Subcutaneous abdominal adipose tissue (tissue), 5 donors: Measurements from ENCODE around the gene TMEM132A.

Source experiments
- H3K27ac ChIP-seq: one replicate; pipeline ENCODE4 v1.7.0; 2013; ENCODE audit warnings: low read depth, mild to moderate bottlenecking, inconsistent platforms, low read length, moderate library complexity
- H3K27me3 ChIP-seq, 5 donors: one replicate each; pipeline ENCODE4 v1.7.0; 2013; ENCODE audit warnings: low read length in 5 of 5, inconsistent platforms in 1 of 5; ENCODE audit not compliant: control insufficient read depth in 5 of 5, insufficient read depth in 4 of 5
- H3K36me3 ChIP-seq, 5 donors: one replicate each; pipeline ENCODE4 v1.7.0; 2013; ENCODE audit warnings: low read length in 5 of 5; ENCODE audit not compliant: control insufficient read depth in 5 of 5, insufficient read depth in 5 of 5
- H3K4me1 ChIP-seq, 5 donors: one replicate each; pipeline ENCODE4 v1.7.0; 2013; ENCODE audit warnings: low read length in 5 of 5, mild to moderate bottlenecking in 3 of 5, moderate library complexity in 1 of 5; ENCODE audit not compliant: control insufficient read depth in 5 of 5, insufficient read depth in 5 of 5
- H3K4me3 ChIP-seq, 5 donors: one replicate each; pipeline ENCODE4 v1.7.0; 2013; ENCODE audit warnings: low read length in 5 of 5, low read depth in 1 of 5
- H3K9ac ChIP-seq, 5 donors: one replicate each; pipeline ENCODE4 v1.7.0; 2013; ENCODE audit warnings: low read length in 5 of 5, mild to moderate bottlenecking in 4 of 5, moderate library complexity in 3 of 5
- H3K9me3 ChIP-seq, 5 donors: one replicate each; pipeline ENCODE4 v1.7.0; 2013; ENCODE audit warnings: low read length in 5 of 5; ENCODE audit not compliant: control insufficient read depth in 5 of 5
- donor health status: healthy.
- donor health status: healthy.
- donor health status: healthy.
- donor health status: healthy.
- donor health status: healthy.

Gene TMEM132A

DNA sequence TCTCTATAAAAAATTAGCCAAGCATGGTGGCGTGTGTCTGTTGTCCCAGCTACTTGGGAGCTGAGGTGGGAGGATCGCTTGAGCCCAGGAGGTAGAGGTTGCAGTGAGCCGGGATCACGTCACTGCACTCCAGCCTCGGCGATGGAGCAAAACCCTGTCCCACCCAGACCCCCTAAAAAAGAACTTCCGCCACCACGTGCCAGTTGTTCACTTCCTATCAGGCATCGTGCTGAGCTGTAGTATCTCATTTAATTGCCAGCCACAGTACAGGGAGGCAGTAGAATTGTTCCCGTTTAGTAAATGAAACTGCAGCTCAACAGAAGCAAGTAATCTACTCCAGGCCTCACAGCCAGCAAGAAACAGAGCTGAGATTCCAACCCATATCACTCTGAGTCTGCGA is 3.0 kb upstream of the TMEM132A start:
- Histone ChIP-seq H3K4me3 (no peak overlapping the region), H3K27ac (no peak overlapping the region), H3K9me3 (no peaks in the 10 kb centered on the region), H3K36me3 (peaks cover 0 to 41% (median 35%) of the 10 kb centered on the region in 5 donors), H3K4me1 (peaks cover 0 to 47% (median 40%) of the 10 kb centered on the region in 5 donors), H3K27me3 (peaks cover 9 to 13% (median 10%) of the 10 kb centered on the region in 5 donors), H3K9ac (no peak overlapping the region)

DNA sequence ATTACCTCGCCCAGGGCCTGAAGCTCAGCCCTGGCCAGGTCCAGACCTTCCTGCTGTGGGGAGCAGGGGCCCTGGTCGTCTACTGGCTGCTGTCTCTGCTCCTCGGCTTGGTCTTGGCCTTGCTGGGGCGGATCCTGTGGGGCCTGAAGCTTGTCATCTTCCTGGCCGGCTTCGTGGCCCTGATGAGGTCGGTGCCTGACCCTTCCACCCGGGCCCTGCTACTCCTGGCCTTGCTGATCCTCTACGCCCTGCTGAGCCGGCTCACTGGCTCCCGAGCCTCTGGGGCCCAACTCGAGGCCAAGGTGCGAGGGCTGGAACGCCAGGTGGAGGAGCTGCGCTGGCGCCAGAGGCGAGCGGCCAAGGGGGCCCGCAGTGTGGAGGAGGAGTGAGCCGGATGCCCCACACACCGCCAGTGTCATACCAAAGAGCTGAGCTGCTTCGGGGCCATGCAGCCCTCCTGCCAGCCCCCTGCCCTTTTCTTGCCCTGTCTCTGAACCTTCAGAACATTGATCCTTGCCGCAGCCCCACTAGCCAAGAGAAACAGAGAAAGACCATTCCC is 2.4 kb upstream of the TMEM132A start:
- Histone ChIP-seq H3K9ac (no peak overlapping the region), H3K9me3 (no peaks in the 10 kb centered on the region), H3K27me3 (peaks cover 9 to 15% (median 10%) of the 10 kb centered on the region in 5 donors), H3K36me3 (peaks cover 0 to 41% (median 35%) of the 10 kb centered on the region in 5 donors), H3K4me3 (no peak overlapping the region), H3K4me1 (peaks cover 0 to 41% (median 34%) of the 10 kb centered on the region in 5 donors), H3K27ac (no peak overlapping the region)

DNA sequence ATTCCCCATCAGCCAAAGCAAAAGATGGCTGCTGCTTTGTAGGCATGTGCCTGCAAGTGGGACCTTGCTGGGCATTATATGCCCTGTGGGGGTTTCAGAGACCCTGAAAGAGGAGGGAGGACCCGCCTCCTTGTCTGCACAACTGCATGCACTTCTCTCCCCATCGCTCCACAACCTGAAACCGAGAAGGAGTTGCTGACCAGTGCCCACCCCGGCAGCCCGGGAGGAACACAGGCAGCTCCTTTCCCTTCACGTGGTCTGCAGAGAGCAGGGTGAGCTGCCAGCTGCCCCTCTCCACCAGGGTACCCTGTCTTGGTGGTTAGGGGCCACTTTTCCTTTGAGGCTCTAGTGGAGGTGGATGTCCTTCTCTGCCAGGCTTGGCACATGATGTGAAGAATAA is 1.4 kb upstream of the TMEM132A start:
- Histone ChIP-seq H3K27ac (no peak overlapping the region), H3K36me3 (peaks cover 0 to 41% (median 35%) of the 10 kb centered on the region in 5 donors), H3K9me3 (no peaks in the 10 kb centered on the region), H3K4me1 (peaks cover 0 to 38% (median 33%) of the 10 kb centered on the region in 5 donors), H3K4me3 (no peak overlapping the region), H3K27me3 (peaks cover 9 to 17% (median 10%) of the 10 kb centered on the region in 5 donors), H3K9ac (no peak overlapping the region)

DNA sequence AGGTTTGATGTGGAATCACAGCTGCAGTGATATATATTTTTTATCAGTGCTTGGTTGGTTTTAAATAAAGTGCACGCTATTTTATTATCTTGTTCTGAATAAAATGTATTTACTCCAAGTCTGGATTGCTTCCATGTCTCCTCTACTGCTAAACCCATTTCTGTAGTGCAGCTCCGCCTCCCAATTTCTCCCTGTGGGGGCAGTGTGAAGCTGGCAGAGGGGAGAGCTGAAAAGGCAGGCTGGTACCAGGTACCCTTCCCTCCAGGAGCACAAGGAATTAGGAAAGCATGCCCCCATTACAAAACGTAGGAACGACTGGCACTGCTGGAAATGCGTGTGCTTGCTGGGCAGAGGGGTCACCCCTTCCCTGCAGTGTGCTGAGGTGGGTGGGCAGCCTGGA is 934 bp upstream of the TMEM132A start:
- H3K4me3 ChIP-seq, result peak overlapping the region in 1 of 5 donors; percentile 65
- peaks cover 0 to 41% (median 35%) of the 10 kb centered on the region in 5 donors for H3K36me3 ChIP-seq
- H3K4me1 ChIP-seq, result peaks cover 0 to 38% (median 33%) of the 10 kb centered on the region in 5 donors
- H3K27ac ChIP-seq, result no peak overlapping the region
- peaks cover 9 to 17% (median 10%) of the 10 kb centered on the region in 5 donors for H3K27me3 ChIP-seq
- no peak overlapping the region for H3K9ac ChIP-seq
- H3K9me3 ChIP-seq, result no peaks in the 10 kb centered on the region

DNA sequence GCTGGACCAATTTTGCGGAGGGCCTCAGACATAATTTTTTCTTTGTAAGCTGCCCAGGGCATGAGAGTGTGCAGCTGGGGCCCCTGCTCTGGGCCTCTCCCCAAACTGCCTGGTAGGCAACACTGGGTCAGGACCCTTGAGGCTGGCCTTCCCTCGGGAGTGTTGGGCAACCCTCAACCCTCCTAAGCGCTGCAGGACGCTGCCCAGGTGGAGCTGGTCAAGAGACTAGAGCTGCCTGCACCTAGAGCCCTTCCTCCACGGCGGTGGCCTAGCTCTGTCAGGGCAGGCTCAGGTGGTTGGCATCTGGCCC is 505 bp upstream of the TMEM132A start:
- Histone ChIP-seq H3K36me3 (peaks cover 0 to 41% (median 35%) of the 10 kb centered on the region in 5 donors), H3K27ac (no peak overlapping the region), H3K4me3 (peak overlapping the region in 3 of 5 donors; percentile 43 to 65 (median 59)), H3K27me3 (peaks cover 9 to 17% (median 10%) of the 10 kb centered on the region in 5 donors), H3K4me1 (peaks cover 0 to 36% (median 30%) of the 10 kb centered on the region in 5 donors), H3K9ac (no peak overlapping the region), H3K9me3 (no peaks in the 10 kb centered on the region)

DNA sequence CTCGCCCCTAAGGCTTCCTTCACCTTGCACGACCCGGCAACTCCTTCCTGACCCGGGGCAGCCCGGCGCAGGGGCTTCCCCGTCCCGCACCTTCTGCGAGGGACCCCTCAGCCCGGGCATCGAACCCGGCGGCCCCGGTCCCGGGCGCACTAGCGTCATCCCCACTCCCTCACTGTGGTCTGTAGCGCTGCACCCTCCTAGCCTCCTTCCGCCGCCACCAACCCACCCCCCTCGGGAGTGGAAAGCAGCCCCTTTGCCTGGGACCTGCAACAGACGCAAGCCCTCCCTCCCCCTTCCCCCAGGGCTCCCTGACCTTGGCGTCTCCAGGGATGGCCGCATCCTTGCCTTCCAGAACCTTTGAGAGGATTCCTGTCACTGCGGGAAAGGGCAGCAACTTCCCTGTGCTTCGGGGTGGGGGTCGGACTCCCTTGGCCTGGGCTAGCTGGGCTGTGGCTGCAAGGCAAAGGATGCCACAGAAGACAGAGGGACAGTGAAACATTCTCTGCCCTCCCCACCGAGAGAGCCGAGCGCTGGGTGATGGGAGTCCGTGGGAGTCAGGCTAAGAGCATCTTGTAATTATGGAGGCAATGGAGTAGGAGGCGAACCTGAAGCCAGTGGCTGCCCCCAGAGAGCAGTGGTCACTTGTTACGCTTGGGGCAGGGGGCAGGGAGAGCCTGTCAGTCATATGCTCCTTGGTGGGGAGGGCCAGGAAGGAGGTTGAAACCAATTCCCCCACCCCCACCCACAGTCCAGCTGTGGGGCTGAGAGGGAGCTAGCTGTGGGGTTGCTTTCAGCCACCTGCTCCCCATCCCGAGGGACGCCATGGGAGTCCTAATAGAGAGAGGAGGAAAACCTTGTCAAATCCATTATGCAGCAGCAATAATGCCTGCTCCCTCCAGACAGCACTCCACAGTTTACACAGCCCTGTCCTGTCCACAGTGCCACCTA is 920 bp downstream of the TMEM132A start:
- H3K9ac ChIP-seq, result peak overlapping the region in 3 of 5 donors; percentile 3 to 59 (median 43)

DNA sequence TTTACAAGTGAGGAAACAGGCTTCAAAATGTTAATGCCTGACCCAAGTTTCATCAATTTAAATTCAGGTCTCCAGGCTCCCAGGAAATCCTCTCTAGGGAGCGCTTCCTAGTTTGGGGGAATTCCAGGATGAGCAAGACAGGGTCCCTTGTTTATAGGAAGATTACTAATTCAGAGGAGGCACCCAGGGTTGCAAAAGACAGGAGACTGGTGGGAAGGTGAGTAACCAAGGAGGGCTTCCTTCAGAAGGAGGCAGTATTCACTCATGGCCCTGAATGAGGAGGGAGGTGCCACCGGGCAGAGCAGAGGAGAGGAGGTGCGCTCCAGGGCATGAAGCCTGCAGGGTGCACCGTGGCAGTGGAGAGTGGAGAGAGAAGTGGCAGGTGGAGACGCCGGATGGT is 1.6 kb downstream of the TMEM132A start:
- Histone ChIP-seq H3K4me1 (peaks cover 0 to 23% (median 17%) of the 10 kb centered on the region in 5 donors), H3K27me3 (peaks cover 9 to 17% (median 13%) of the 10 kb centered on the region in 5 donors), H3K27ac (no peak overlapping the region), H3K9me3 (no peaks in the 10 kb centered on the region), H3K9ac (no peak overlapping the region), H3K4me3 (no peak overlapping the region), H3K36me3 (peaks cover 0 to 27% (median 22%) of the 10 kb centered on the region in 5 donors)

More for the DNA sequence above, 920 bp downstream of the TMEM132A start:
- Histone ChIP-seq H3K4me1 (peaks cover 0 to 23% (median 17%) of the 10 kb centered on the region in 5 donors), H3K27me3 (peaks cover 9 to 17% (median 13%) of the 10 kb centered on the region in 5 donors), H3K27ac (no peak overlapping the region), H3K36me3 (peaks cover 0 to 34% (median 29%) of the 10 kb centered on the region in 5 donors), H3K4me3 (peak overlapping the region in 4 of 5 donors; percentile 43 to 65 (median 56)), H3K9me3 (no peaks in the 10 kb centered on the region)

DNA sequence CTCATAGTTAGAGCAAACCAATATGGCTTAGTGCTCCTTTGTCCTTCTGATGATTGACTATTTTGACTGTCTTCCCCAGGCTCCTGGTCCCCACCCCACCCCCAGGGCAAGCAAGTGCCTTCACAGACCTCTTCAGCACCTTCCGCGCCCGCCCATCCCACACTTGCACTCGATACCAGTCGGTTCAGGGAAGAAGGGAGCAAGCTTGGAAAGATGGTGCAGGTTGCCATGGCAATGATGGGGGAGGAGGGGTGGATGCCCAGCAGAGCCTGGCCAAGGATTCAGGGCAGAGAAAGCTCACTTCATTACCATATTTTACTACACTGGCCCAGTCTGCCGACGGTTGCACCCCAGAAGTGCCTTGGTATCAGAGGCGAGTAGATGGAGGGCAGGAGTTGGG is 2.2 kb downstream of the TMEM132A start:
- Histone ChIP-seq H3K36me3 (peaks cover 0 to 21% (median 16%) of the 10 kb centered on the region in 5 donors), H3K9me3 (no peaks in the 10 kb centered on the region), H3K4me1 (peaks cover 0 to 23% (median 17%) of the 10 kb centered on the region in 5 donors), H3K27me3 (peaks cover 9 to 17% (median 13%) of the 10 kb centered on the region in 5 donors), H3K27ac (no peak overlapping the region), H3K9ac (no peak overlapping the region), H3K4me3 (no peak overlapping the region)

DNA sequence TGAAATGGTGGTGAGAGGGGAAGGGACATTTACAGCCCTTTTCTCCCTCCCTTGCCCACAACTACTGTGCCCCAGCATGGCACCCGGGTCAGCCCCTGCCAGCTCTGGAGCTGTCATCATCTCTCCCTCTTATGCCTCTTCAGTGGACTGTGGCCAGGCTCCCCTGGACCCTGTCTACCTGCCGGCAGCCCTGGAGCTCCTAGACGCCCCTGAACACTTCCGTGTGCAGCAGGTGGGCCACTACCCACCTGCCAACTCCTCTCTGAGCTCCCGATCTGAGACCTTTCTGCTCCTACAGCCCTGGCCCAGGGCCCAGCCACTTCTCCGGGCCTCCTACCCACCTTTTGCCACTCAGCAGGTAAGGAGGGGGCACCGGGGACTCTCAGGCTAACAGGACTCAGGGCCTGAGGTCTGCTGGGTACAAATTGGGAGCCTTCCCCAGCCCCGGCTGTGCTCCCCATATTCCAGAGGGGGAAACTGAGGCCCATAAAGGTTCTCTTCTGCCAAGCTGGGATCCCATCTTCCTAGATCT is 2.9 kb downstream of the TMEM132A start:
- Histone ChIP-seq H3K4me1 (peaks cover 0 to 23% (median 17%) of the 10 kb centered on the region in 5 donors), H3K36me3 (peaks cover 0 to 15% (median 9%) of the 10 kb centered on the region in 5 donors), H3K27ac (no peak overlapping the region), H3K4me3 (no peak overlapping the region), H3K9ac (no peak overlapping the region), H3K9me3 (no peaks in the 10 kb centered on the region), H3K27me3 (peaks cover 9 to 17% (median 13%) of the 10 kb centered on the region in 5 donors)
